Pancreas (tissue), 10 donors: ENCODE results near the gene BAZ2B. TPM values are rescaled to one million over a fixed set of nuclear protein-coding genes. Genes with fewer than 3 reads are reported as not detected.
A peak's percentile ranks its signal among the peaks of the same experiment; 100 is the strongest.

Experiments
- ATAC-seq, 4 donors: fragments of 200-7000 bp; cut with Tn5 transposase; one replicate each; pipeline versions ENCODE4 v1.8.0 to v1.9.1; 2020; ENCODE audit warnings: mild to moderate bottlenecking in 4 of 4, moderate library complexity in 4 of 4
- DNase-seq, 6 donors: peaks; one replicate each; pipeline ENCODE4 v3.0.0-alpha.2; 2020
- FAIRE-seq: peaks from 2 replicates; lab custom pipeline; 2012; peaks lifted over from hg19 to GRCh38; lab: Jason Lieb, UNC
- H3K27ac ChIP-seq, 4 donors: fragments of 200-600 bp; sonication (generic); 1 replicate in 3 of 4; 2 replicates in 1 of 4; pipeline versions ENCODE4 v1.5.0 to v1.8.0; 2020
- H3K27me3 ChIP-seq, 4 donors: fragments of 200-600 bp; one replicate each; pipeline ENCODE4 v1.8.0; 2021
- H3K36me3 ChIP-seq, 3 donors: fragments of 200-600 bp; sonication (generic) in 1 of 3; one replicate each; pipeline versions ENCODE4 v1.5.0 to v1.8.0; 2020 to 2021
- H3K4me1 ChIP-seq, 3 donors: fragments of 200-600 bp; one replicate each; pipeline ENCODE4 v1.8.0; 2021
- H3K4me3 ChIP-seq, 4 donors: fragments of 200-600 bp; sonication (generic) in 2 of 4; one replicate each; pipeline versions ENCODE4 v1.5.0 to v1.8.0; 2020 to 2021
- H3K9me3 ChIP-seq, 4 donors: fragments of 200-600 bp; one replicate each; pipeline ENCODE4 v1.8.0; 2021
- CTCF ChIP-seq, 4 donors: fragments of 200-600 bp; sonication (generic) in 3 of 4; IDR thresholded peaks; one replicate each; pipeline versions ENCODE4 v1.5.0 to v1.8.0; 2021; ENCODE audit warnings: antibody characterized with exemption in 4 of 4
- WGBS, 2 donors: extraction: QIAGEN DNeasy Blood & Tissue Kit; methylation state at CpG; one replicate each; pipeline ENCODE4 v1.1.7; 2013; 5-methylcytosine and 5-hydroxymethylcytosine counted together
- intact Hi-C, 3 donors: fragments of 100-400 bp; cut with DNase I; formaldehyde crosslinking; loops; one replicate each; pipeline versions ENCODE4 v1.11.1 to v1.14.2; 2022
- polyA plus RNA-seq, 2 donors: library from polyadenylated mRNA; stranded (reverse); fragments of 200-250 nt; gene quantifications; one replicate each; pipeline ENCODE4 v1.2.3, GENCODE V29; 2013
- total RNA-seq, 6 donors: library from RNA; stranded (reverse); fragmentation: NEBNext Ultra II Directional in 4 of 6; extraction: Animal tissue kit (Norgen Biotek cat#: 25700) in 4 of 6; gene quantifications; one replicate each; pipeline versions ENCODE4 v1.2.1 to v1.2.4, GENCODE V29; 2021 to 2023
- donor health status: healthy with polysubstance abuse.
- donor health status: DM: no; HTN: no; CAD: no; lungs with moderate emphysema.
- donor health status: DM: no; HTN: no; CAD: no.
- donor health status: control.
- donor health status: control.
- donor health status: Bipolar disorder and iron deficiency.
- donor health status: DM: yes; HTN: yes; CAD: no.
- donor health status: DM: no; HTN: no; CAD: no.
- donor health status: DM: no; HTN: no; CAD: no.
- donor health status: DM: yes; HTN: yes; CAD: no.

Gene BAZ2B
- total and polyA plus RNA-seq, 8 donors = 14.4 to 52.1 (median 34.4) TPM

- Histone ChIP-seq H3K27me3 (no peaks in the 10 kb centered on the region), H3K36me3 (no peaks in the 10 kb centered on the region), H3K9me3 (no peaks in the 10 kb centered on the region), H3K27ac (peak overlapping the region; percentile 46 to 91 (median 73)), H3K4me1 (peaks cover 13 to 57% (median 43%) of the 10 kb centered on the region in 3 donors), H3K4me3 (peak overlapping the region; percentile 5 to 45 (median 25))
- DNase-seq = peak in 1 of 6 donors; percentile 15
- ATAC-seq = peak; percentile 89 to 96 (median 92)
- WGBS, 2 donors = 1 to 2% methylated on average over 6 of the region's 6 CpGs
- peak; percentile 87 for FAIRE-seq
- intact Hi-C loops = no loop called here
- TF ChIP-seq CTCF (IDR thresholded peaks at IDR 0.05) = no peak
Measured at GRCh38 chr2:159516241-159516758, 100.0 kb downstream of the BAZ2B start.

GRCh38 chr2:159515441-159515840 lies 100.9 kb downstream of the BAZ2B start:
- FAIRE-seq = no peak

GRCh38 chr2:159513745-159514144 lies 102.6 kb downstream of the BAZ2B start:
- no peak for TF ChIP-seq CTCF (IDR thresholded peaks at IDR 0.05)
- H3K36me3 ChIP-seq = no peaks in the 10 kb centered on the region
- no peak overlapping the region for H3K4me3 ChIP-seq
- FAIRE-seq (no peak), ATAC-seq (no peak), DNase-seq (no peak)
- H3K4me1 ChIP-seq = peaks cover 13 to 51% (median 43%) of the 10 kb centered on the region in 3 donors
- WGBS, 2 donors = 73 to 88% methylated on average over 1 of the region's 1 CpG
- no peak overlapping the region for H3K27ac ChIP-seq
- no peaks in the 10 kb centered on the region for H3K27me3 ChIP-seq
- intact Hi-C loops = no loop called here
- no peaks in the 10 kb centered on the region for H3K9me3 ChIP-seq

More at GRCh38 chr2:159515441-159515840, 100.9 kb downstream of the BAZ2B start:
- WGBS, 2 donors = 19 to 27% methylated on average over 1 of the region's 1 CpG
- Histone ChIP-seq H3K4me1 (peaks cover 13 to 51% (median 43%) of the 10 kb centered on the region in 3 donors), H3K36me3 (no peaks in the 10 kb centered on the region), H3K27me3 (no peaks in the 10 kb centered on the region), H3K4me3 (peak overlapping the region in 3 of 4 donors; percentile 11 to 45 (median 39)), H3K9me3 (no peaks in the 10 kb centered on the region), H3K27ac (peak overlapping the region in 3 of 4 donors; percentile 61 to 91 (median 85))
- no peak for TF ChIP-seq CTCF (IDR thresholded peaks at IDR 0.05)
- no peak for DNase-seq
- intact Hi-C loops = no loop called here
- ATAC-seq = peak in 1 of 4 donors; percentile 26

- H3K4me1 ChIP-seq = peaks cover 5 to 25% (median 23%) of the 10 kb centered on the region in 3 donors
- no peak overlapping the region for H3K27ac ChIP-seq
- 79 to 87% methylated on average over 2 of the region's 2 CpGs for WGBS, 2 donors
- FAIRE-seq (no peak), DNase-seq (no peak), ATAC-seq (no peak)
- no peak for TF ChIP-seq CTCF (IDR thresholded peaks at IDR 0.05)
- H3K9me3 ChIP-seq = no peaks in the 10 kb centered on the region
- H3K36me3 ChIP-seq = no peaks in the 10 kb centered on the region
- intact Hi-C loops = no loop called here
- H3K27me3 ChIP-seq = no peaks in the 10 kb centered on the region
- H3K4me3 ChIP-seq = no peak overlapping the region
Measured at GRCh38 chr2:159508140-159508539, 108.2 kb downstream of the BAZ2B start.

- Histone ChIP-seq H3K9me3 (no peaks in the 10 kb centered on the region), H3K27ac (no peak overlapping the region), H3K36me3 (no peaks in the 10 kb centered on the region), H3K4me1 (peaks cover 0 to 18% (median 10%) of the 10 kb centered on the region in 3 donors), H3K27me3 (no peaks in the 10 kb centered on the region), H3K4me3 (no peak overlapping the region)
- intact Hi-C loops = no loop called here
- FAIRE-seq (no peak), ATAC-seq (peak; percentile 55 to 88 (median 83)), DNase-seq (no peak)
- WGBS, 2 donors = 71 to 77% methylated on average over 2 of the region's 2 CpGs
- no peak for TF ChIP-seq CTCF (IDR thresholded peaks at IDR 0.05)
Measured at GRCh38 chr2:159506764-159507440, 109.4 kb downstream of the BAZ2B start.
